Panc1 (cell line): ENCODE measurements around the gene UBE2U.

ENCODE experiments used
- CTCF ChIP-seq: fragments of 450-650 bp; IDR thresholded peaks from 2 replicates; pipeline ENCODE4 v1.5.1; 2017; ENCODE audit warnings: mild to moderate bottlenecking
- POLR2AphosphoS5 ChIP-seq: IDR thresholded peaks from 2 replicates; pipeline ENCODE4 v1.6.1; 2012; ENCODE audit warnings: mild to moderate bottlenecking, low read depth, low read length, moderate library complexity
- REST ChIP-seq, 2 experiments: IDR thresholded peaks; 2 replicates each; pipeline ENCODE4 v1.6.1; 2011 to 2012; ENCODE audit warnings: low read depth in 2 of 2, control low read depth in 1 of 2, low read length in 1 of 2, mild to moderate bottlenecking in 1 of 2, moderate library complexity in 1 of 2; ENCODE audit not compliant: insufficient read depth in 1 of 2
- SIN3A ChIP-seq: IDR thresholded peaks from 2 replicates; pipeline ENCODE4 v1.6.1; 2012; ENCODE audit warnings: low read depth, mild to moderate bottlenecking, low read length, moderate library complexity, borderline replicate concordance; ENCODE audit not compliant: insufficient read depth
- TCF7L2 ChIP-seq: IDR thresholded peaks from 2 replicates; pipeline ENCODE4 v1.6.1; 2011; ENCODE audit warnings: mild to moderate bottlenecking, low read depth, low read length, inconsistent platforms

- TF ChIP-seq CTCF, result no peak
- TF ChIP-seq POLR2AphosphoS5, result no peak
- TF ChIP-seq REST (IDR thresholded peaks at IDR 0.05; ENCODE audit: insufficient read depth in 1 of 2, low read depth in 2 of 2, low read length in 1 of 2), result no peak
- TF ChIP-seq SIN3A, result no peak
- no peak for TF ChIP-seq TCF7L2
These were observed 21.2 kb upstream of the UBE2U start for GRCh38 chr1:64182207-64182606.
